ENCODE measurements around the gene ADAMTS17. TPM values are rescaled to one million over a fixed set of nuclear protein-coding genes. Genes with fewer than 3 reads are reported as not detected.
"Not testable (repeated sequence)": the region's sequence is repeated elsewhere in the genome, so short reads cannot be mapped to it uniquely, and the experiment has no call there.

Gene ADAMTS17
- total RNA-seq, 1 experiment from 2014 or later = 3.2 TPM

DNA sequence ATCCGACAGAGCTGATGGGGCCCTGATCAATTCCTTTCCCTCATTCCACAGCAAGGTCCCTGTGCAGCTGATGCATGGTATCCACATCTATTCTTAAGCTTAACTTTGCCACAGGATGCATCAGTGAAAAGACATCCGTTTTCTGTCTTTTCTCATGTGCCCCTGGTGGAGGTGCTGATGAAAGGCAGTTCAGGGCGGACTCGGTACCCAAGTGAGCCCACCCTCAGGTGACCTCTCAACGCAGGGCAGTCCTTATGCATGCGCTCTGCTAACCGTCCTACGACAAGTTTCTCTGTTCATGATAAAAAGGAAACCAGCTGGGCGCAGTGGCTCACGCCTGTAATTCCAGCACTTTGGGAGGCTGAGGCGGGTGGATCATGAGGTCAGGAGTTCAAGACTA is 251.4 kb downstream of the ADAMTS17 start:
- H2AFZ ChIP-seq = no peak overlapping the region
- no peaks in the 10 kb centered on the region for H3K79me2 ChIP-seq (ENCODE audit: low read depth)
- H3K4me2 ChIP-seq = no peak overlapping the region
- no peaks in the 10 kb centered on the region for H3K36me3 ChIP-seq (ENCODE audit: low read depth)
- no TSS peak for BruUV-seq (replicated peaks)
- ChIA-PET CTCF (no interaction called here), POLR2A (ENCODE audit: unreplicated experiment) (no interaction called here)
- no peaks in the 10 kb centered on the region for H3K4me1 ChIP-seq (replicated peaks; ENCODE audit: insufficient read depth)
- H3K9me2 ChIP-seq (ENCODE audit: insufficient read depth) = no peaks in the 10 kb centered on the region
- no peak overlapping the region for H3K27ac ChIP-seq
- no peaks in the 10 kb centered on the region for H3F3A ChIP-seq (ENCODE audit: insufficient read depth, low read depth)
- no peaks in the 10 kb centered on the region for H3K27me3 ChIP-seq (ENCODE audit: insufficient read depth, low read depth)
- intact Hi-C loops (cut with micrococcal nuclease; ENCODE audit: unreplicated experiment) = no loop called here
- H3K9me3 ChIP-seq (ENCODE audit: insufficient read depth, low read depth) = no peaks in the 10 kb centered on the region
- H3K4me3 ChIP-seq = no peak overlapping the region
- TF ChIP-seq EZH2 (IDR thresholded peaks at IDR 0.05; ENCODE audit: low read depth) (no peak), CTCF (conservative IDR thresholded peaks at IDR 0.05) (no peak)
- H4K20me1 ChIP-seq (ENCODE audit: insufficient read depth) = no peaks in the 10 kb centered on the region
- DNase-seq = no peak

GRCh38 chr15:100084042-100084821 is 257.5 kb downstream of the ADAMTS17 start:
- DNase-seq; H3K27ac ChIP-seq; H3K9me3 ChIP-seq (ENCODE audit: insufficient read depth, low read depth); BruUV-seq (replicated peaks); H3K4me1 ChIP-seq (replicated peaks; ENCODE audit: insufficient read depth); H3K27me3 ChIP-seq (ENCODE audit: insufficient read depth, low read depth); H3K4me3 ChIP-seq; H3F3A ChIP-seq (ENCODE audit: insufficient read depth, low read depth); H3K9me2 ChIP-seq (ENCODE audit: insufficient read depth); H2AFZ ChIP-seq; H3K36me3 ChIP-seq (ENCODE audit: low read depth); H4K20me1 ChIP-seq (ENCODE audit: insufficient read depth); POLR2A ChIA-PET (ENCODE audit: unreplicated experiment); H3K79me2 ChIP-seq (ENCODE audit: low read depth); intact Hi-C loops (cut with micrococcal nuclease; ENCODE audit: unreplicated experiment); H3K4me2 ChIP-seq: not testable (repeated sequence)
- CTCF ChIA-PET = interaction anchor here (0.7 kb wide), 1 partner anchor 1996 kb away, joined by 3 read pairs; no protein-coding TSS in a partner anchor

DNA sequence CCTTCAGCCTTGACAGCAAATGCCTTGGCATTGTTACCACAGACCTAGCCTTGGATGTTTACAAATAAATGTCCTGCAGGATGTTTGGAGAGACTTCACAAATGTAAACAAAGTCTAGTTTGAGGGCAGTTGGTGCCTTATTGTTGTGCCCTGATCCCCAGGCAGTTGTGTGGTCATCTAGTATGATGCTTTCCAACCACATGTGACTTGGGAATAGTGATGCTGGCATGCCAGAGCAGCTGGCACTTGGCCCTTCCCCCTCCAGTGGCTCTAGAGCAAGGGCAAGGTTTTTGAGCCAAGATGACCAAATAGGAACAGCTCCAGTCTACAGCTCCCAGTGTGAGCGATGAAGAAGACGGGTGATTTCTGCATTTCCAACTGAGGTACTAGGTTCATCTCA is 258.2 kb downstream of the ADAMTS17 start:
- intact Hi-C loops (cut with micrococcal nuclease; ENCODE audit: unreplicated experiment) = no loop called here
- H4K20me1 ChIP-seq (ENCODE audit: insufficient read depth) = no peaks in the 10 kb centered on the region
- no peaks in the 10 kb centered on the region for H3K36me3 ChIP-seq (ENCODE audit: low read depth)
- H3K4me1 ChIP-seq (replicated peaks; ENCODE audit: insufficient read depth) = peaks cover 7% of the 10 kb centered on the region
- no peaks in the 10 kb centered on the region for H3K79me2 ChIP-seq (ENCODE audit: low read depth)
- H3F3A ChIP-seq (ENCODE audit: insufficient read depth, low read depth) = peaks cover 7% of the 10 kb centered on the region; the same call in 1 of the 2 replicates
- H3K4me3 ChIP-seq = no peak overlapping the region
- no peaks in the 10 kb centered on the region for H3K9me2 ChIP-seq (ENCODE audit: insufficient read depth)
- DNase-seq = no peak
- H3K9me3 ChIP-seq (ENCODE audit: insufficient read depth, low read depth) = no peaks in the 10 kb centered on the region
- no peak overlapping the region for H3K4me2 ChIP-seq
- no peaks in the 10 kb centered on the region for H3K27me3 ChIP-seq (ENCODE audit: insufficient read depth, low read depth)
- TF ChIP-seq EZH2 (IDR thresholded peaks at IDR 0.05; ENCODE audit: low read depth) (no peak), CTCF (conservative IDR thresholded peaks at IDR 0.05) (no peak)
- POLR2A ChIA-PET (ENCODE audit: unreplicated experiment) = no interaction called here
- no TSS peak for BruUV-seq (replicated peaks)
- no peak overlapping the region for H3K27ac ChIP-seq
- CTCF ChIA-PET = no interaction called here
- no peak overlapping the region for H2AFZ ChIP-seq
